HepG2 (cell line): ENCODE measurements around the gene C6orf132. TPM values are rescaled to one million over a fixed set of nuclear protein-coding genes. Genes with fewer than 3 reads are reported as not detected.

Experiments
- BORCS8-MEF2B ChIP-seq: sonication (generic); formaldehyde crosslinking; IDR thresholded peaks from 2 replicates; pipeline ENCODE4 v1.8.0; 2022; ENCODE audit warnings: mild to moderate bottlenecking, missing genetic modification reagents
- FOXA1 ChIP-seq, 2 experiments: fragments of 450-650 bp in 1 of 2; sonication (generic) in 1 of 2; formaldehyde crosslinking in 1 of 2; IDR thresholded peaks; 2 replicates each; pipeline versions ENCODE4 v1.4.0 to v1.6.1; 2016 to 2020; ENCODE audit warnings: missing genetic modification reagents in 1 of 2
- HDAC1 ChIP-seq: sonication (generic); formaldehyde crosslinking; IDR thresholded peaks from 2 replicates; pipeline ENCODE4 v1.5.1; 2020; ENCODE audit warnings: mild to moderate bottlenecking, missing genetic modification reagents
- HNF1B ChIP-seq: sonication (generic); formaldehyde crosslinking; IDR thresholded peaks from 2 replicates; pipeline ENCODE4 v1.5.1; 2020; ENCODE audit warnings: mild to moderate bottlenecking, moderate library complexity, missing genetic modification reagents
- JDP2 ChIP-seq: sonication (generic); formaldehyde crosslinking; IDR thresholded peaks from 2 replicates; pipeline ENCODE4 v1.8.1; 2022; ENCODE audit warnings: missing genetic modification reagents, borderline replicate concordance
- MLLT10 ChIP-seq: sonication (generic); formaldehyde crosslinking; IDR thresholded peaks from 2 replicates; pipeline ENCODE4 v1.4.0; 2020; ENCODE audit warnings: missing genetic modification reagents
- NONO ChIP-seq, 2 experiments: fragments of 450-650 bp in 1 of 2; sonication (generic) in 1 of 2; formaldehyde crosslinking in 1 of 2; IDR thresholded peaks in 1 of 2; conservative IDR thresholded peaks in 1 of 2; 2 replicates each; pipeline versions ENCODE4 v1.6.1 to v1.8.0; 2017 to 2022; ENCODE audit warnings: mild to moderate bottlenecking in 1 of 2, missing genetic modification reagents in 1 of 2, moderate library complexity in 1 of 2
- NR2C2 ChIP-seq: sonication (generic); formaldehyde crosslinking; IDR thresholded peaks from 2 replicates; pipeline ENCODE4 v1.4.0; 2020; ENCODE audit warnings: missing genetic modification reagents, mild to moderate bottlenecking, moderate library complexity, borderline replicate concordance
- PAF1 ChIP-seq: IDR thresholded peaks from 2 replicates; pipeline ENCODE4 v1.6.1; 2016; ENCODE audit warnings: missing genetic modification reagents, missing compliant biosample characterization
- ZNF124 ChIP-seq: sonication (generic); formaldehyde crosslinking; IDR thresholded peaks from 2 replicates; pipeline ENCODE4 v1.4.0; 2020; ENCODE audit warnings: missing genetic modification reagents
- ZNF660 ChIP-seq: sonication (generic); formaldehyde crosslinking; IDR thresholded peaks from 2 replicates; pipeline ENCODE4 v1.5.1; 2020; ENCODE audit warnings: mild to moderate bottlenecking, low read depth, missing genetic modification reagents, borderline replicate concordance
- ZNF720 ChIP-seq: sonication (generic); formaldehyde crosslinking; IDR thresholded peaks from 2 replicates; pipeline ENCODE4 v1.4.0; 2020; ENCODE audit warnings: missing genetic modification reagents
- ZNF75D ChIP-seq: sonication (generic); formaldehyde crosslinking; IDR thresholded peaks from 2 replicates; pipeline ENCODE4 v1.8.1; 2023; ENCODE audit warnings: missing genetic modification reagents, mild to moderate bottlenecking, borderline replicate concordance
- ZNF772 ChIP-seq: sonication (generic); formaldehyde crosslinking; IDR thresholded peaks from 2 replicates; pipeline ENCODE4 v1.5.0; 2020; ENCODE audit warnings: mild to moderate bottlenecking, missing genetic modification reagents
- ZNF777 ChIP-seq: sonication (generic); formaldehyde crosslinking; IDR thresholded peaks from 2 replicates; pipeline ENCODE4 v1.4.0; 2020; ENCODE audit warnings: missing genetic modification reagents
- ZNF891 ChIP-seq: sonication (generic); formaldehyde crosslinking; IDR thresholded peaks from 2 replicates; pipeline ENCODE4 v1.5.0; 2020; ENCODE audit warnings: mild to moderate bottlenecking, missing genetic modification reagents
- polyA plus RNA-seq, 8 experiments: library from polyadenylated mRNA; depleted of rRNA in 3 of 8; stranded (reverse) in 7 of 8; unstranded in 1 of 8; fragments of >200 nt; fragmentation: Illumina TruSeq in 4 of 8; extraction: Trizol in 4 of 8; gene quantifications; 2 replicates each; pipeline versions ENCODE4 v1.2.1 to v1.2.3, GENCODE V29; 2011 to 2016; ENCODE audit warnings: low read depth in 4 of 8, missing spikeins in 1 of 8, mixed read lengths in 1 of 8; ENCODE audit not compliant: insufficient read depth in 1 of 8
- total RNA-seq, 5 experiments: library from RNA; depleted of rRNA; stranded (reverse); fragments of >200 nt; fragmentation: Illumina TruSeq; extraction: Trizol; gene quantifications; 2 replicates each; pipeline ENCODE4 v1.2.3, GENCODE V29; 2016; ENCODE audit warnings: low read depth in 1 of 5
- TF ChIP-seq, protein P1 (sequence below): sonication (generic); formaldehyde crosslinking; IDR thresholded peaks from 2 replicates; pipeline ENCODE4 v1.9.0; 2021; ENCODE audit warnings: missing genetic modification reagents, mild to moderate bottlenecking, borderline replicate concordance
- TF ChIP-seq, protein P2 (sequence below): sonication (generic); formaldehyde crosslinking; IDR thresholded peaks from 2 replicates; pipeline ENCODE4 v1.4.0; 2020; ENCODE audit warnings: missing genetic modification reagents
- TF ChIP-seq, protein P3 (sequence below), 2 experiments: sonication (generic) in 1 of 2; formaldehyde crosslinking in 1 of 2; IDR thresholded peaks; 2 replicates each; pipeline versions ENCODE4 v1.4.0 to v1.6.1; 2018 to 2020; ENCODE audit warnings: missing genetic modification reagents in 2 of 2, borderline replicate concordance in 1 of 2, low read depth in 1 of 2, mild to moderate bottlenecking in 1 of 2, missing biosample characterization in 1 of 2
- TF ChIP-seq, protein P4 (sequence below): sonication (generic); formaldehyde crosslinking; IDR thresholded peaks from 2 replicates; pipeline ENCODE4 v1.4.0; 2020; ENCODE audit warnings: missing genetic modification reagents

C6orf132 gene
- total and polyA plus RNA-seq, 2 of the 13 experiments (the other 11 are each of a cell fraction or from before 2014, with no cell fraction given): 0.78 to 3.0 TPM

DNA sequence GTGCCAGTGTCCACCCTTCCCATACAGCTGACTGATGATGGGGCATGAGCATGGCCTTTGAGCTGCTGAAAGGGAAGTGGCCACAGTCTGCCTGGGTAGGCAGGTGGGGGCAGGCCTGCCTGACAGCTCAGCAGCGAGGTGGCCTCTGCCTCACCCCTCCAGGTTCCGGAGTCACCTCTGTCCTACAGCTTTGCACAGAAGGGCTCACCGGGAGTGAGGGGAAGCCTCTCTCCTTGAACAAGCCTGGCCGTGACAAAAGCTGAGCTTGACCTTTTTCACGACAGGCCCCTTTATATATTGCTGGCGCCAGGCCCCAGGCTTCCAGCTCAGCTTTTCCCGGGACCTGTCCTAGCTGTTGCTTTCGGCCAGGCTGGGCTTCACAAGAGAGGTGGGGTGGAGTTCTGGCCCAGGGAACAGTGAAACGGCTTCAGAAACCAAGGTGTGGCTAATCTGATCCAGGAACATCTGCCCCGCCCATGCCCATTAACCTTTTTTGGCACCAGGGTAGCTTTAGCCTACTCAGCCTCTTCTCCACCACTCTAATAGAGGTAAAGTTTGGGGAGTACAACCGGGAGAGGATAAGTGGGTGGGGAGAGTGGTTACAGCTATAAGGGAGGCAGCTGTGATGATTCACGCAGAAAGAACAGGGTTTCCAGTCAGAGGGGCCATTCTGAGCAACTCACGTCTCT is 42.9 kb downstream of the C6orf132 start (continued):
- no peak for TF ChIP-seq FOXA1 (IDR thresholded peaks at IDR 0.05)
- 0 out of 2 replicates have a peak, but pooled peaks have one; percentile 5 for TF ChIP-seq FOXA1 (CRISPR knock-in tag; IDR thresholded peaks at IDR 0.05)
- no peak for TF ChIP-seq ZNF75D (CRISPR knock-in tag)
- TF ChIP-seq NONO (IDR thresholded peaks at IDR 0.05): no peak
- no peak for TF ChIP-seq NONO (CRISPR knock-in tag; conservative IDR thresholded peaks at IDR 0.05)
- TF ChIP-seq, protein P1, sequence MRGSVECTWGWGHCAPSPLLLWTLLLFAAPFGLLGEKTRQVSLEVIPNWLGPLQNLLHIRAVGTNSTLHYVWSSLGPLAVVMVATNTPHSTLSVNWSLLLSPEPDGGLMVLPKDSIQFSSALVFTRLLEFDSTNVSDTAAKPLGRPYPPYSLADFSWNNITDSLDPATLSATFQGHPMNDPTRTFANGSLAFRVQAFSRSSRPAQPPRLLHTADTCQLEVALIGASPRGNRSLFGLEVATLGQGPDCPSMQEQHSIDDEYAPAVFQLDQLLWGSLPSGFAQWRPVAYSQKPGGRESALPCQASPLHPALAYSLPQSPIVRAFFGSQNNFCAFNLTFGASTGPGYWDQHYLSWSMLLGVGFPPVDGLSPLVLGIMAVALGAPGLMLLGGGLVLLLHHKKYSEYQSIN (CRISPR knock-in tag): no peak
- TF ChIP-seq, protein P2, sequence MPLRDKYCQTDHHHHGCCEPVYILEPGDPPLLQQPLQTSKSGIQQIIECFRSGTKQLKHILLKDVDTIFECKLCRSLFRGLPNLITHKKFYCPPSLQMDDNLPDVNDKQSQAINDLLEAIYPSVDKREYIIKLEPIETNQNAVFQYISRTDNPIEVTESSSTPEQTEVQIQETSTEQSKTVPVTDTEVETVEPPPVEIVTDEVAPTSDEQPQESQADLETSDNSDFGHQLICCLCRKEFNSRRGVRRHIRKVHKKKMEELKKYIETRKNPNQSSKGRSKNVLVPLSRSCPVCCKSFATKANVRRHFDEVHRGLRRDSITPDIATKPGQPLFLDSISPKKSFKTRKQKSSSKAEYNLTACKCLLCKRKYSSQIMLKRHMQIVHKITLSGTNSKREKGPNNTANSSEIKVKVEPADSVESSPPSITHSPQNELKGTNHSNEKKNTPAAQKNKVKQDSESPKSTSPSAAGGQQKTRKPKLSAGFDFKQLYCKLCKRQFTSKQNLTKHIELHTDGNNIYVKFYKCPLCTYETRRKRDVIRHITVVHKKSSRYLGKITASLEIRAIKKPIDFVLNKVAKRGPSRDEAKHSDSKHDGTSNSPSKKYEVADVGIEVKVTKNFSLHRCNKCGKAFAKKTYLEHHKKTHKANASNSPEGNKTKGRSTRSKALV (CRISPR knock-in tag): no peak
- TF ChIP-seq HDAC1 (CRISPR knock-in tag): peak; percentile 25; the same call in 1 of the 2 replicates
- no peak for TF ChIP-seq MLLT10 (CRISPR knock-in tag)
- no peak for TF ChIP-seq PAF1
- TF ChIP-seq ZNF777 (CRISPR knock-in tag): no peak
- no peak for TF ChIP-seq ZNF720 (CRISPR knock-in tag)
- no peak for TF ChIP-seq JDP2 (CRISPR knock-in tag)
- TF ChIP-seq HNF1B (CRISPR knock-in tag): peak; percentile 52
- TF ChIP-seq, protein P3, sequence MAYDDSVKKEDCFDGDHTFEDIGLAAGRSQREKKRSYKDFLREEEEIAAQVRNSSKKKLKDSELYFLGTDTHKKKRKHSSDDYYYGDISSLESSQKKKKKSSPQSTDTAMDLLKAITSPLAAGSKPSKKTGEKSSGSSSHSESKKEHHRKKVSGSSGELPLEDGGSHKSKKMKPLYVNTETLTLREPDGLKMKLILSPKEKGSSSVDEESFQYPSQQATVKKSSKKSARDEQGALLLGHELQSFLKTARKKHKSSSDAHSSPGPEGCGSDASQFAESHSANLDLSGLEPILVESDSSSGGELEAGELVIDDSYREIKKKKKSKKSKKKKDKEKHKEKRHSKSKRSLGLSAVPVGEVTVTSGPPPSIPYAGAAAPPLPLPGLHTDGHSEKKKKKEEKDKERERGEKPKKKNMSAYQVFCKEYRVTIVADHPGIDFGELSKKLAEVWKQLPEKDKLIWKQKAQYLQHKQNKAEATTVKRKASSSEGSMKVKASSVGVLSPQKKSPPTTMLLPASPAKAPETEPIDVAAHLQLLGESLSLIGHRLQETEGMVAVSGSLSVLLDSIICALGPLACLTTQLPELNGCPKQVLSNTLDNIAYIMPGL (CRISPR knock-in tag; IDR thresholded peaks at IDR 0.05; ENCODE audit: borderline replicate concordance in 1 of 2, low read depth in 1 of 2): peak in 1 of 2 experiments; percentile 38; a peak in 1 of 4 replicates
- no peak for TF ChIP-seq ZNF660 (CRISPR knock-in tag)
- peak; percentile 67; the same call in 1 of the 2 replicates for TF ChIP-seq ZNF891 (CRISPR knock-in tag)
- TF ChIP-seq BORCS8-MEF2B (CRISPR knock-in tag): no peak
- 0 out of 2 replicates have a peak, but pooled peaks have one; percentile 11 for TF ChIP-seq NR2C2
- TF ChIP-seq ZNF124: no peak
- peak; percentile 56; the same call in 1 of the 2 replicates for TF ChIP-seq ZNF772 (CRISPR knock-in tag)
- TF ChIP-seq, protein P4, sequence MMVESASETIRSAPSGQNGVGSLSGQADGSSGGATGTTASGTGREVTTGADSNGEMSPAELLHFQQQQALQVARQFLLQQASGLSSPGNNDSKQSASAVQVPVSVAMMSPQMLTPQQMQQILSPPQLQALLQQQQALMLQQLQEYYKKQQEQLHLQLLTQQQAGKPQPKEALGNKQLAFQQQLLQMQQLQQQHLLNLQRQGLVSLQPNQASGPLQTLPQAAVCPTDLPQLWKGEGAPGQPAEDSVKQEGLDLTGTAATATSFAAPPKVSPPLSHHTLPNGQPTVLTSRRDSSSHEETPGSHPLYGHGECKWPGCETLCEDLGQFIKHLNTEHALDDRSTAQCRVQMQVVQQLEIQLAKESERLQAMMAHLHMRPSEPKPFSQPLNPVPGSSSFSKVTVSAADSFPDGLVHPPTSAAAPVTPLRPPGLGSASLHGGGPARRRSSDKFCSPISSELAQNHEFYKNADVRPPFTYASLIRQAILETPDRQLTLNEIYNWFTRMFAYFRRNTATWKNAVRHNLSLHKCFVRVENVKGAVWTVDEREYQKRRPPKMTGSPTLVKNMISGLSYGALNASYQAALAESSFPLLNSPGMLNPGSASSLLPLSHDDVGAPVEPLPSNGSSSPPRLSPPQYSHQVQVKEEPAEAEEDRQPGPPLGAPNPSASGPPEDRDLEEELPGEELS (CRISPR knock-in tag): peak; percentile 60
